Embryonic facial prominence (tissue), 1 donor: ENCODE data around the gene UGT1A6.
"Not testable (repeated sequence)": the region's sequence is repeated elsewhere in the genome, so short reads cannot be mapped to it uniquely, and the experiment has no call there.

Experiments used
- DNase-seq: peaks from one replicate; pipeline ENCODE4 v3.0.0-alpha.2; 2016; ENCODE audit errors: extremely low spot score

UGT1A6 gene

DNA sequence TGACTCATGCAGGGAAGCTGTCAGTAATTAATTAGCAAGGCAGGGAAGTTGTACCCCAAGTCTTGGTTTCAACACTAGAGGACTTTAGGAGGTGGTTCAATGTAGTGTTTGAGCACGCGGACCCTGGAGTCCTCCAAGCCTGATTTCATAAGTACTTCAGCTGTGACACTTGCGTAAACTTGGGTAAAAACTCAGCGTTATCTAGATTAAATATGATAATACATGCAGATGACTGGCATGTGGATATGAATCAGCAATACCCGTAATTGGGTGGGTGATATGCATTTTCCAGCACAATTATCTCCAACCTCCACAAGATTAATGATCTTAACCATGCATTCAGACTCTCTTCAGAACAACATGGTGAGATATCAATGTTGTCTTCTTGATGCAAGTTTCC is 5.8 kb upstream of the UGT1A6 start:
- no peak for DNase-seq

- DNase-seq, result no peak
Measured at GRCh38 chr2:233688341-233688740, 4.3 kb upstream of the UGT1A6 start.

DNA sequence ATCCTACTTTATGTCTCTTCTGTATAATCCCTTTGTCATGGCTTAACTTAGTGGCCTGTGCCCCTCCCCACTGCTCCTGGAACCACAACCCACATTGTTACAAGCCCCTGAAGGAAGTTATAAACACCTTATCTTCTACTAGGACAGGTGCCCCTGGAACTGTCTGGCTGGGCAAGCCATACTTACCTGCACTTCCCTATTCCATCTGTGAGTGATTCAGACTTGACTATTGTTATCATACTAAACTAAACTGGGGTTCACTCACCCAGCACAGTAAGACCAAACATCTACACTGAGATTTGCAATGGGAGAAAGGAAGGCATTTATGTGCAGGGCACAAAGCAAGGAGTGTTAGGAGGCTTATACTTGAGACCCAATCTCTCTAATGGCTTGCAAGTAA is 3.7 kb upstream of the UGT1A6 start:
- DNase-seq, result no peak

GRCh38 chr2:233689501-233689900 is 3.2 kb upstream of the UGT1A6 start:
- no peak for DNase-seq

GRCh38 chr2:233690444-233690843 is 2.2 kb upstream of the UGT1A6 start:
- DNase-seq, result no peak

- no peak for DNase-seq
Measured at GRCh38 chr2:233691443-233692433, 952 bp upstream of the UGT1A6 start.

DNA sequence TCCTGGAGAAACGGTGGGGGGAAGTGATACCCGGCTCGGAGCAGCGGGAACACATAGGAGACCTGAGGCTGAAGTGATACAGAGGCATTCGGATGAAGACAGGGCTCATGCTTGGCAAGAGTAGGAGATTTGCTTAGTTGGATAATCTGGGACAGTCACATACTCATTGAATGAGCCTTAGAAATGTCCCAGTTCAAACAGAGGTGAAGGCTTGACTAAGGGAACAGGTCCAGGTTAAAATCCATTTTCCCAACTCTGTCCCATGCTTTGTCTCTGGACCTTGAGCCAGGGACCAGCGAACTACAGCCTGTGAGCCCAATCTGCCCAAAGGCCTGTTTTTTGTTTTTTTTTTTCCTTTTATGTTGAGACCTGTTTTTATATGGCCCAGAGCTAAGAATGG is 1.3 kb downstream of the UGT1A6 start:
- DNase-seq, result no peak

GRCh38 chr2:233698740-233699139 is 6.0 kb downstream of the UGT1A6 start:
- no peak for DNase-seq

- no peak for DNase-seq
Measured at GRCh38 chr2:233699424-233700027, 6.8 kb downstream of the UGT1A6 start.

DNA sequence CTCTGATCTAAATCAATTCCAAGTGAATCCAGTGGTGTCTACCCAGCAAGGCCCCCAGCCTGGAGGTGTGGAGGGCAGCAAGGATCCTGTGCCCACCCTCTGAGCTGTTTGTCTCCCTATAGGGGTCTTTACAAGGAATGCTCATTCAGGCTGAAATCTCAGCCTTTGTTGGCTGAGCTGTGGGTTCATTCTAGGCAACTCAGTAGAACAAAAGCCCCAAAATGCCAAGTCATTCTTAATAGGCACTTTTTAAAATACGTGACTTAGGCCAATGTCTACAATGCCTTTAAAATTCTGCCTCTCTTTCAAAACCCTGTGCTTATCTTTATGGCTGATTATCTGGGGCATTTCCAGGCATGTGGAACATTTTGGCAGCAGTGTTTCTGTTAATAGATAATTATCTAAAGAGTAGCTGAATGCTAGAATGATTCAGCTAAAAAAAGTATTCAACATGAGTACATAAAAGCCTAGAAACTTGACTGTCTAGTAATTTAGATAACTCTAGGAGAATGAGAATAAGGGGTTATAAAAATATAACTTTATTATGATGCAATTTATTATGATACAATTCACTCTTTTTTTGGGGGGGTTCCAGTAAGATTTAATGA is 7.4 kb downstream of the UGT1A6 start:
- DNase-seq, result no peak

GRCh38 chr2:233700842-233701241 is 8.2 kb downstream of the UGT1A6 start:
- DNase-seq, result not testable (repeated sequence)

- DNase-seq, result no peak
Measured at GRCh38 chr2:233702238-233702637, 9.5 kb downstream of the UGT1A6 start.

DNA sequence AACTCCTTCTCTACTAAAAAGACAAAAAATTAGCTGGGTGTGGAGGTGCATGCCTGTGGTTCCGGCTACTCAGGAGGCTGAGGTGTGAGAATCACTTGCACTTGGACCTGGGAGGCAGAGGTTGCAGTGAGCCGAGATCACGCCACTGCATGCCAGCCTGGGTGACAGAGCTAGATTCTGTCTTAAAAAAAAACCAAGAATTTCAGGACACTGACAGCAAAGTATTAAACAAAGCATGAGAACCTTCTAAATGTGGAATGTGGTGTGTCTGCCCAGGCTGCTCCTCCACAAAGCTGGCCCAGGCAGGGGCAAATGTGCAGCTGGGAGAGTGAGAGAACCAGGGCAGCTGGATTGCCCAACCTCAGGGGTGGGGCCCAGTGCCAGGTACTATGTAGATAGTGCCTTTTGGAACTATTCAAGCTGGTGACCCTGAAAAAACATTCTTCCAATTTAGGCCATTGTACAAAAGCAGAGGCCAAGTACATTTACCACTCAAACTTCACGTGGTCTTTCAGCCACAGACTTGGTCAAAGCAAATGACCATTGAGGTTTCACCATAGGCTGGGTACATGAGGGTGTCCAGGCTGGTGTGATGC is 13.3 kb downstream of the UGT1A6 start:
- DNase-seq, result no peak

GRCh38 chr2:233706720-233707119 is 14.0 kb downstream of the UGT1A6 start:
- no peak for DNase-seq

- no peak for DNase-seq
Measured at GRCh38 chr2:233707940-233708644, 15.4 kb downstream of the UGT1A6 start.

DNA sequence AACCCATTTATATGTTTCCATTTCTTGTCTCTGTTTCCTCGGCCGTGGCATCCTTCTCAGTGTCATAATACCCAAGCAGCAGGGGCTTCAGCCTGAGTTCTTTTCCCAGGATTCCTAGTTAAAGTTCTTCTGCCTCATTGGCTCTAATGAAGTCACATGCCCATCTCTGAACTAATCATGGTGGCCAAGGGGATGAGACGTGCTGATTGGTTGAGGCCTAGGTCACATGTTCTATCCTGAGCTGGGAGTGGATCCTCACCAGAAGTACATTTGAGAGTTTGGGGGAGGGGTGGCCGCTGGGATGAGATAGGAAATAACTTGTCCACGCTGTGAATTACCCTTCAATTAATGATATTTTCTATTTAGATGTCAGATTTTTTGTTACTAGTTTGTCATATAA is 16.3 kb downstream of the UGT1A6 start:
- DNase-seq, result no peak

DNA sequence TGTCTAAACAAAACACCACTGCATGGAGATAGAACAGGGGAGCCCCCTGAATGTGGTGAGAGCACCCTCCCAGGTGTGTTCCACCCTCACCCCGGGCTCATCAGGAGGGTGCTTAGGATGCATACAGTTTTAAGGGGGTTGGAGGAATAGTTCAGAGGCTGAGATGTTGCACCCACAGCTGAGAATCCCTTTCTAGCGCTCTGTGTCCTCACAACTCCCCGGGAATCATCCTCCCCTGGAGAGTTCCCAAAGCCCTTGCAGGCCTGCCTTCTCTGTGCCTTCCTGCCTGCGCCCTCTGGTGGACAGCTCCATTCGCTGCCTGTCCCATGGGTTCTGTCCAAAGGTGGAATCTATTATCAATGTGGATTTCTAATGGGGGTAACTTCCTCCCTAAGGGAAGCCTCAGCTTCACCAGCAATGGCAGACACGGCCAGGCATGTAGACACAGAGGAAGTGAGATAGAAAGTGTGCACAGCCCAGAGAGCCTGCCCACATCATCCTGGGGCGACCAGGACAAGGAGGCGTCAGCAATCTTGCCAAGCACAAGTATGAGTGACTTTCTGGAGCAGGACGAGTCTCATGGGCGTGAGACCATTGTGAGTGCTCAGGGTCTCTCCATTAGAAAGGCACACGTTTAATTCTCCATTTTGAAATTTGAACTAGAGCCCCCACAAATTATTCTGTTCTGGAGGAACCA is 18.8 kb downstream of the UGT1A6 start:
- no peak for DNase-seq

GRCh38 chr2:233712611-233713261 is 20.0 kb downstream of the UGT1A6 start, which contains the start of gene UGT1A5:
UGT1A5 (plus strand) TSS chr2:233712907; CDS start chr2:233712992, 85 bp downstream.
- no peak for DNase-seq

- no peak for DNase-seq
Measured at GRCh38 chr2:233713262-233713615, 20.5 kb downstream of the UGT1A6 start.

DNA sequence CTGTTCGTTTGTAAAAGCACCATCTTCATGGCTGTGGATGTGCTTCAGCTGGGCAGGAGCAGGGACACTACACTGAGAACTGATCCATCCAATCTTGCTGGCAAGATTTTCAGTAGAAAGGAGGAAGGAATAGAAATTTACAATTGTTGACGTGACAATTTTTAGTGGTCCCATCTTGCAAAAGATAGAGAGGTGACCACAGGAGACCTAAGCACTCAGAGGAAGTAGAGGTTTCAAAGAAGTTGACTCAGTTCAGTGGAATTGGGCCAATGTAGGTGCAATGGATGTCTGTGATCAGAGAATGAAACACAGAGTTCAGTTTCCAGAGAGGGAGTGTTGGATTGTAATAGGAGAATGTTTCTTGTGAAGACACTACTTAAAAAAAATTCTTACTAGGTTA is 21.4 kb downstream of the UGT1A6 start:
- no peak for DNase-seq

- no peak for DNase-seq
Measured at GRCh38 chr2:233718552-233718951, 25.9 kb downstream of the UGT1A6 start, which contains the start of gene UGT1A4. UGT1A4 (plus strand) TSS chr2:233718736; CDS start chr2:233718821, 85 bp downstream.
